PFSK-1 (cell line): ENCODE measurements around the gene PISD.

ENCODE experiments used
- FOXP2 ChIP-seq: optimal IDR thresholded peaks from 2 replicates; pipeline ENCODE3; 2011; ENCODE audit warnings: borderline replicate concordance, control low read depth, inconsistent platforms; ENCODE audit not compliant: insufficient read depth; ENCODE audit errors: extremely low read length, extremely low read depth
- POLR2AphosphoS5 ChIP-seq: IDR thresholded peaks from 2 replicates; pipeline ENCODE4 v1.6.1; 2012; ENCODE audit warnings: low read depth, mild to moderate bottlenecking, control low read depth, low read length, moderate library complexity
- REST ChIP-seq, 2 experiments: IDR thresholded peaks; 2 replicates each; pipeline versions ENCODE4 v1.6.1 to v1.8.0; 2011 to 2012; ENCODE audit warnings: low read depth in 2 of 2, low read length in 2 of 2, control low read depth in 1 of 2, inconsistent platforms in 1 of 2, mild to moderate bottlenecking in 1 of 2, moderate library complexity in 1 of 2; ENCODE audit not compliant: insufficient read depth in 1 of 2
- SIN3A ChIP-seq: IDR thresholded peaks from 2 replicates; pipeline ENCODE4 v1.6.1; 2012; ENCODE audit warnings: mild to moderate bottlenecking, low read length, moderate library complexity, borderline replicate concordance; ENCODE audit not compliant: insufficient read depth
- TAF1 ChIP-seq: IDR thresholded peaks from 2 replicates; pipeline ENCODE4 v1.6.1; 2012; ENCODE audit warnings: low read length, control low read depth, borderline replicate concordance; ENCODE audit not compliant: insufficient read depth

The PISD gene

GRCh38 chr22:31604137-31604705 is 57.8 kb downstream of the PISD start:
- TF ChIP-seq SIN3A (no peak), POLR2AphosphoS5 (no peak), TAF1 (no peak), FOXP2 (no peak), REST (IDR thresholded peaks at IDR 0.05; ENCODE audit: insufficient read depth in 1 of 2, low read depth in 2 of 2, low read length in 2 of 2) (no peak)

GRCh38 chr22:31603574-31603973 is 58.4 kb downstream of the PISD start:
- TF ChIP-seq REST (IDR thresholded peaks at IDR 0.05; ENCODE audit: insufficient read depth in 1 of 2, low read depth in 2 of 2, low read length in 2 of 2) (no peak), POLR2AphosphoS5 (no peak), FOXP2 (no peak), SIN3A (no peak), TAF1 (no peak)

DNA sequence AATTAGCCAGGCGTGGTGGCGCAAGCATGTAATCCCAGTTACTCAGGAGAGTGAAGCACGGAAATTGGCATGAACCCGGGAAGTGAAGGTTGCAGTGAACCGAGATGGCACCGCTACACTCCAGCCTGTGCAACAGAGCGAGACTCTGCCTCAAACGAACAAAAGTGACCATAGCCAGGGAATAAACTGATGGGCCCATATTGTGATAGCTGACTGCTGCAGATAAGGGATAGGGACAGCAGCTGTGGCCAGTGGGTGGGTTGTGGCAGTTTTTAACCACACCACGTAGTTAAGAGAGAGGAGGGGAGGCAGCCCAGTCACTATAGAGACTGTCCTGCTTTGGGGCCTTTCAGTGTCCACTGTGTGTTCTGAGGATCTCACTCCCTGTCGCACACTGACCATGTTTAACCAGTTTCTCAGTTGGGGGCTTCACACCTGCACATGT is 58.9 kb downstream of the PISD start:
- no peak for TF ChIP-seq REST (IDR thresholded peaks at IDR 0.05; ENCODE audit: insufficient read depth in 1 of 2, low read depth in 2 of 2, low read length in 2 of 2)
- TF ChIP-seq FOXP2 = no peak
- TF ChIP-seq SIN3A = no peak
- TF ChIP-seq POLR2AphosphoS5 = no peak
- TF ChIP-seq TAF1 = no peak

- no peak for TF ChIP-seq SIN3A
- no peak for TF ChIP-seq POLR2AphosphoS5
- TF ChIP-seq FOXP2 = no peak
- no peak for TF ChIP-seq REST (IDR thresholded peaks at IDR 0.05; ENCODE audit: insufficient read depth in 1 of 2, low read depth in 2 of 2, low read length in 2 of 2)
- no peak for TF ChIP-seq TAF1
These were observed 59.6 kb downstream of the PISD start for GRCh38 chr22:31602259-31602952.
